CD14-positive monocyte (primary cell): ENCODE data around the gene CST11. TPM values are rescaled to one million over a fixed set of nuclear protein-coding genes. Genes with fewer than 3 reads are reported as not detected.

Experiments
- DNase-seq, 3 donors: peaks; one replicate each; pipeline ENCODE4 v3.0.0-alpha.2; 2011 to 2022
- H2AFZ ChIP-seq: 2 replicates; pipeline ENCODE4 v1.6.0; 2012; ENCODE audit warnings: mild to moderate bottlenecking, low read depth, low read length, inconsistent platforms; ENCODE audit not compliant: insufficient read depth, poor library complexity, severe bottlenecking
- H3K27ac ChIP-seq, 2 donors: 1 replicate in 1 of 2; 2 replicates in 1 of 2; pipeline ENCODE4 v1.5.1; 2012 to 2013; ENCODE audit warnings: low read length in 2 of 2, control low read depth in 1 of 2, inconsistent platforms in 1 of 2, low read depth in 1 of 2, mild to moderate bottlenecking in 1 of 2
- H3K27me3 ChIP-seq, 2 donors: one replicate each; pipeline versions ENCODE4 v1.6.0 to v1.6.1; 2011 to 2013; ENCODE audit warnings: low read length in 2 of 2; ENCODE audit not compliant: control insufficient read depth in 2 of 2, insufficient read depth in 2 of 2
- H3K36me3 ChIP-seq, 2 donors: replicated peaks in 1 of 2; 1 replicate in 1 of 2; 2 replicates in 1 of 2; pipeline versions ENCODE4 v1.5.1 to v1.6.1; 2012 to 2013; ENCODE audit warnings: low read length in 2 of 2, control low read depth in 1 of 2, inconsistent platforms in 1 of 2, mild to moderate bottlenecking in 1 of 2; ENCODE audit not compliant: insufficient read depth in 2 of 2, control insufficient read depth in 1 of 2
- H3K4me1 ChIP-seq, 2 donors: 1 replicate in 1 of 2; 2 replicates in 1 of 2; pipeline versions ENCODE4 v1.5.1 to v1.6.1; 2012 to 2013; ENCODE audit warnings: low read length in 2 of 2, control low read depth in 1 of 2, inconsistent platforms in 1 of 2, mild to moderate bottlenecking in 1 of 2, moderate library complexity in 1 of 2; ENCODE audit not compliant: insufficient read depth in 2 of 2, control insufficient read depth in 1 of 2
- H3K4me2 ChIP-seq: replicated peaks from 2 replicates; pipeline ENCODE3; 2012; ENCODE audit warnings: low read length, moderate library complexity, mild to moderate bottlenecking; ENCODE audit not compliant: poor library complexity, severe bottlenecking; ENCODE audit errors: extremely low read depth
- H3K4me3 ChIP-seq, 3 experiments: fragments of 200-600 bp in 1 of 3; sonication (generic) in 1 of 3; replicated peaks in 1 of 3; 1 replicate in 2 of 3; 2 replicates in 1 of 3; pipeline ENCODE4 v1.5.1; 2011 to 2013; ENCODE audit warnings: low read length in 3 of 3, mild to moderate bottlenecking in 3 of 3, control low read depth in 2 of 3, low read depth in 2 of 3, inconsistent platforms in 1 of 3, moderate library complexity in 1 of 3
- H3K79me2 ChIP-seq: 2 replicates; pipeline ENCODE4 v1.6.0; 2012; ENCODE audit warnings: mild to moderate bottlenecking, control low read depth, inconsistent platforms, low read length, moderate library complexity; ENCODE audit not compliant: insufficient read depth
- H3K9ac ChIP-seq: 2 replicates; pipeline ENCODE4 v1.6.0; 2017; ENCODE audit warnings: low read length, mild to moderate bottlenecking; ENCODE audit not compliant: insufficient read depth, poor library complexity, severe bottlenecking
- H3K9me3 ChIP-seq, 2 donors: replicated peaks in 1 of 2; 1 replicate in 1 of 2; 2 replicates in 1 of 2; pipeline versions ENCODE4 v1.5.1 to v1.6.1; 2012 to 2013; ENCODE audit warnings: low read length in 2 of 2, control low read depth in 1 of 2; ENCODE audit not compliant: control insufficient read depth in 1 of 2, insufficient read depth in 1 of 2
- H4K20me1 ChIP-seq: 2 replicates; pipeline ENCODE4 v1.6.0; 2012; ENCODE audit warnings: mild to moderate bottlenecking, low read length, control low read depth, moderate library complexity; ENCODE audit not compliant: insufficient read depth
- H3K27ac Mint-ChIP-seq, 7 donors: one replicate each; pipeline ENCODE4 v1.8.0; 2020; ENCODE audit warnings: mild to moderate bottlenecking in 7 of 7, mixed read lengths in 7 of 7, moderate library complexity in 6 of 7, inconsistent platforms in 2 of 7
- H3K27me3 Mint-ChIP-seq, 3 donors: one replicate each; pipeline ENCODE4 v1.8.0; 2021 to 2022; ENCODE audit warnings: low read depth in 3 of 3, mild to moderate bottlenecking in 3 of 3, mixed read lengths in 3 of 3, moderate library complexity in 3 of 3, inconsistent platforms in 1 of 3
- H3K36me3 Mint-ChIP-seq, 2 donors: one replicate each; pipeline ENCODE4 v1.8.0; 2020; ENCODE audit warnings: mixed read lengths in 2 of 2, inconsistent platforms in 1 of 2, mild to moderate bottlenecking in 1 of 2
- H3K4me1 Mint-ChIP-seq: one replicate; pipeline ENCODE4 v1.8.0; 2020; ENCODE audit warnings: mild to moderate bottlenecking, mixed read lengths
- H3K4me3 Mint-ChIP-seq, 2 donors: one replicate each; pipeline ENCODE4 v1.8.0; 2020; ENCODE audit warnings: mild to moderate bottlenecking in 2 of 2, mixed read lengths in 2 of 2, moderate library complexity in 1 of 2
- H3K9me3 Mint-ChIP-seq, 7 donors: one replicate each; pipeline ENCODE4 v1.8.0; 2020 to 2022; ENCODE audit warnings: mixed read lengths in 7 of 7, mild to moderate bottlenecking in 6 of 7, moderate library complexity in 6 of 7, inconsistent platforms in 2 of 7
- CTCF ChIP-seq: fragments of 200-600 bp; IDR thresholded peaks from one replicate; pipeline ENCODE4 v1.8.0; 2022; ENCODE audit warnings: antibody characterized with exemption, mild to moderate bottlenecking
- WGBS: methylation state at CpG from one replicate; pipeline ENCODE4 v1.1.5; 2013; ENCODE audit warnings: missing lambda C conversion rate; ENCODE audit not compliant: insufficient coverage; 5-methylcytosine and 5-hydroxymethylcytosine counted together
- intact Hi-C, 2 donors: fragments of 100-400 bp; cut with micrococcal nuclease; formaldehyde crosslinking; loops; one replicate each; pipeline versions ENCODE4 v1.15.0 to v1.15.1; 2023
- polyA plus RNA-seq, 3 donors: library from polyadenylated mRNA; depleted of rRNA in 1 of 3; unstranded in 2 of 3; stranded (reverse) in 1 of 3; fragments of 300-500 nt in 2 of 3; fragments of >200 nt in 1 of 3; fragmentation: Illumina TruSeq in 2 of 3; gene quantifications; 1 replicate in 2 of 3; 2 replicates in 1 of 3; pipeline ENCODE4 v1.2.3, GENCODE V29; 2012 to 2021

CST11 gene
- polyA plus RNA-seq, 3 donors, result not detected

- Histone ChIP-seq H3K27ac (no peak overlapping the region), H3K79me2 (peaks cover 95% of the 10 kb centered on the region), H3K27me3 (no peaks in the 10 kb centered on the region), H4K20me1 (peaks cover 47% of the 10 kb centered on the region), H2AFZ (no peak overlapping the region), H3K4me3 (no peak overlapping the region), H3K9me3 (no peaks in the 10 kb centered on the region), H3K9ac (no peak overlapping the region), H3K36me3 (peaks cover 0 to 3% of the 10 kb centered on the region in 2 donors), H3K4me1 (no peaks in the 10 kb centered on the region), H3K4me2 (no peak overlapping the region)
- no peak overlapping the region for H3K4me3 Mint-ChIP-seq
- no peaks in the 10 kb centered on the region for H3K27me3 Mint-ChIP-seq
- peaks cover 4 to 10% of the 10 kb centered on the region in 2 donors for H3K36me3 Mint-ChIP-seq
- intact Hi-C loops, result no loop called here
- H3K9me3 Mint-ChIP-seq, result no peaks in the 10 kb centered on the region
- H3K4me1 Mint-ChIP-seq, result peaks cover 18% of the 10 kb centered on the region
- no peak for TF ChIP-seq CTCF
- no CpG with 5 or more reads among the region's 3 CpGs for WGBS
- DNase-seq, result no peak
- H3K27ac Mint-ChIP-seq, result no peak overlapping the region
Measured at GRCh38 chr20:23413862-23414422, 38.7 kb downstream of the CST11 start.

- no peak overlapping the region for H3K4me3 Mint-ChIP-seq
- no peaks in the 10 kb centered on the region for H3K27me3 ChIP-seq
- no peak overlapping the region for H3K27ac ChIP-seq
- no peak overlapping the region for H3K4me2 ChIP-seq
- no peaks in the 10 kb centered on the region for H3K9me3 ChIP-seq
- no peak overlapping the region for H2AFZ ChIP-seq
- no peaks in the 10 kb centered on the region for H3K27me3 Mint-ChIP-seq
- peaks cover 11% of the 10 kb centered on the region for H3K4me1 Mint-ChIP-seq
- WGBS, result 100% methylated on average over 1 of the region's 1 CpG
- no peak overlapping the region for H3K4me3 ChIP-seq
- peaks cover 95% of the 10 kb centered on the region for H3K79me2 ChIP-seq
- H3K27ac Mint-ChIP-seq, result no peak overlapping the region
- no peak overlapping the region for H3K9ac ChIP-seq
- no peak for DNase-seq
- no peak for TF ChIP-seq CTCF
- H4K20me1 ChIP-seq, result peaks cover 65% of the 10 kb centered on the region
- H3K9me3 Mint-ChIP-seq, result no peaks in the 10 kb centered on the region
- intact Hi-C loops, result no loop called here
- H3K4me1 ChIP-seq, result no peaks in the 10 kb centered on the region
- peaks cover 4 to 10% of the 10 kb centered on the region in 2 donors for H3K36me3 Mint-ChIP-seq
- H3K36me3 ChIP-seq, result peaks cover 0 to 3% of the 10 kb centered on the region in 2 donors
Measured at GRCh38 chr20:23412026-23412425, 40.6 kb downstream of the CST11 start.
